ENCODE data around the gene VASP.

GRCh38 chr19:45467115-45467455 is 40.2 kb upstream of the VASP start:
- TF ChIP-seq CTCF (conservative IDR thresholded peaks at IDR 0.05; ENCODE audit: low read depth, low read length) (no peak), EZH2 (IDR thresholded peaks at IDR 0.05; ENCODE audit: borderline replicate concordance, low read depth, low read length, poor library complexity, severe bottlenecking) (no peak)

Measured in A673 (cell line).